HG03045 (cell line): ENCODE data around the gene TECTB.

ENCODE experiments used
- ATAC-seq: cut with Tn5 transposase; IDR thresholded peaks from one replicate; pipeline ENCODE4 v1.9.1; 2021; ENCODE audit warnings: mild to moderate bottlenecking, moderate library complexity; ENCODE audit not compliant: unreplicated experiment

The TECTB gene

GRCh38 chr10:112307358-112308124, 24.3 kb downstream of the TECTB start:
- no peak for ATAC-seq

GRCh38 chr10:112308125-112308502, 24.9 kb downstream of the TECTB start:
- ATAC-seq = no peak

- ATAC-seq = no peak
These were observed 28.3 kb downstream of the TECTB start for GRCh38 chr10:112311481-112311880.

- no peak for ATAC-seq
These were observed 30.0 kb downstream of the TECTB start for GRCh38 chr10:112313234-112313633.

- no peak for ATAC-seq
These were observed 30.7 kb downstream of the TECTB start for GRCh38 chr10:112313911-112314310.

- peak; percentile 90 for ATAC-seq
These were observed 31.7 kb downstream of the TECTB start for GRCh38 chr10:112314822-112315474.

- ATAC-seq = no peak
These were observed 44.5 kb downstream of the TECTB start for GRCh38 chr10:112327678-112328077.

- ATAC-seq = no peak
These were observed 47.0 kb downstream of the TECTB start for GRCh38 chr10:112330162-112330561.

GRCh38 chr10:112330607-112331160, 47.5 kb downstream of the TECTB start:
- ATAC-seq = no peak

- ATAC-seq = no peak
These were observed 48.8 kb downstream of the TECTB start for GRCh38 chr10:112332022-112332421.

- no peak for ATAC-seq
These were observed 49.5 kb downstream of the TECTB start for GRCh38 chr10:112332509-112333228.

- no peak for ATAC-seq
These were observed 50.3 kb downstream of the TECTB start for GRCh38 chr10:112333452-112333851.

GRCh38 chr10:112335111-112335867, 52.1 kb downstream of the TECTB start:
- no peak for ATAC-seq

GRCh38 chr10:112335868-112336265, 52.7 kb downstream of the TECTB start:
- no peak for ATAC-seq

GRCh38 chr10:112336556-112337201, 53.5 kb downstream of the TECTB start:
- no peak for ATAC-seq

GRCh38 chr10:112338957-112339356, 55.8 kb downstream of the TECTB start:
- ATAC-seq = no peak

GRCh38 chr10:112340601-112341000, 57.4 kb downstream of the TECTB start:
- ATAC-seq = no peak

GRCh38 chr10:112343056-112343806, 60.0 kb downstream of the TECTB start:
- ATAC-seq = no peak

- ATAC-seq = no peak
These were observed 61.1 kb downstream of the TECTB start for GRCh38 chr10:112344261-112344660.

GRCh38 chr10:112345202-112345601, 62.0 kb downstream of the TECTB start:
- ATAC-seq = no peak
